H1 (cell line): Measurements from ENCODE around the gene SBF1. TPM values are rescaled to one million over a fixed set of nuclear protein-coding genes. Genes with fewer than 3 reads are reported as not detected.

ENCODE experiments used
- CTCF ChIA-PET: fragments of 300-600 bp; sonication (Branson Sonifier 250); formaldehyde crosslinking; loops from one replicate; lab custom pipeline; 2021; ENCODE audit not compliant: partially characterized antibody; lab: Charles Lee
- POLR2A ChIA-PET: fragments of 300-600 bp; sonication (Branson Sonifier 250); formaldehyde crosslinking; loops from one replicate; lab custom pipeline; 2021; ENCODE audit warnings: inconsistent platforms; ENCODE audit not compliant: partially characterized antibody; lab: Charles Lee
- DNase-seq, 2 experiments: peaks; one replicate each; pipeline versions ENCODE4 v3.0.0 to v3.0.0-alpha.2; 2010 to 2022; ENCODE audit warnings: low spot score in 2 of 2, low read depth in 1 of 2, mixed read lengths in 1 of 2
- FAIRE-seq: peaks from 2 replicates; lab custom pipeline; 2011; peaks lifted over from hg19 to GRCh38; lab: Jason Lieb, UNC
- H2AFZ ChIP-seq: 2 replicates; pipeline ENCODE4 v1.8.1; 2012; ENCODE audit warnings: low read length, inconsistent platforms
- H2AK5ac ChIP-seq: 2 replicates; pipeline ENCODE4 v1.6.1; 2013; ENCODE audit warnings: low read depth, low read length
- H2BK120ac ChIP-seq: replicated peaks from 2 replicates; pipeline ENCODE3; 2013; ENCODE audit warnings: low read depth, low read length, inconsistent platforms
- H2BK12ac ChIP-seq: 2 replicates; pipeline ENCODE4 v1.6.1; 2013; ENCODE audit warnings: low read depth, low read length
- H2BK15ac ChIP-seq: 2 replicates; pipeline ENCODE4 v1.6.1; 2013; ENCODE audit warnings: low read length
- H2BK20ac ChIP-seq: 2 replicates; pipeline ENCODE4 v1.6.1; 2013; ENCODE audit warnings: low read length
- H2BK5ac ChIP-seq: 2 replicates; pipeline ENCODE4 v1.6.1; 2013; ENCODE audit warnings: low read depth, low read length
- H3K14ac ChIP-seq: 2 replicates; pipeline ENCODE4 v1.6.1; 2013; ENCODE audit warnings: inconsistent platforms; ENCODE audit not compliant: insufficient read length
- H3K18ac ChIP-seq: 2 replicates; pipeline ENCODE4 v1.6.1; 2013; ENCODE audit warnings: low read length; ENCODE audit errors: extremely low read depth
- H3K23ac ChIP-seq: 2 replicates; pipeline ENCODE4 v1.6.1; 2013; ENCODE audit warnings: inconsistent platforms; ENCODE audit not compliant: insufficient read length
- H3K23me2 ChIP-seq: 2 replicates; pipeline ENCODE4 v1.6.1; 2013; ENCODE audit warnings: low read depth, low read length
- H3K27ac ChIP-seq: 2 replicates; pipeline ENCODE4 v1.6.1; 2011; ENCODE audit warnings: low read depth, low read length, inconsistent platforms
- H3K27me3 ChIP-seq, 4 experiments: replicated peaks in 1 of 4; 1 replicate in 1 of 4; 2 replicates in 3 of 4; pipeline versions ENCODE4 v1.6.1 to v1.8.1; 2011 to 2013; ENCODE audit warnings: low read length in 3 of 4, mild to moderate bottlenecking in 3 of 4, inconsistent platforms in 2 of 4, mixed read lengths in 2 of 4, moderate library complexity in 1 of 4; ENCODE audit not compliant: control insufficient read depth in 3 of 4, insufficient read depth in 3 of 4; ENCODE audit errors: extremely low read depth in 1 of 4
- H3K36me3 ChIP-seq, 4 experiments: 2 replicates each; pipeline versions ENCODE4 v1.6.1 to v1.8.1; 2011 to 2013; ENCODE audit warnings: mild to moderate bottlenecking in 4 of 4, low read length in 3 of 4, moderate library complexity in 2 of 4, control low read depth in 1 of 4, inconsistent platforms in 1 of 4; ENCODE audit not compliant: insufficient read depth in 4 of 4, control insufficient read depth in 2 of 4
- H3K4ac ChIP-seq: replicated peaks from 2 replicates; pipeline ENCODE3; 2013; ENCODE audit warnings: low read length, low read depth, mixed read lengths, inconsistent platforms; ENCODE audit not compliant: insufficient read length
- H3K4me1 ChIP-seq, 4 experiments: replicated peaks in 1 of 4; 1 replicate in 1 of 4; 2 replicates in 3 of 4; pipeline versions ENCODE4 v1.6.1 to v1.8.1; 2011 to 2013; ENCODE audit warnings: low read length in 3 of 4, inconsistent platforms in 2 of 4, mixed read lengths in 1 of 4; ENCODE audit not compliant: insufficient read depth in 4 of 4, control insufficient read depth in 3 of 4
- H3K4me2 ChIP-seq, 2 experiments: 2 replicates each; pipeline versions ENCODE4 v1.6.1 to v1.8.1; 2011 to 2013; ENCODE audit warnings: low read depth in 2 of 2, low read length in 2 of 2, control low read depth in 1 of 2, inconsistent platforms in 1 of 2, mild to moderate bottlenecking in 1 of 2; ENCODE audit not compliant: insufficient read depth in 1 of 2
- H3K4me3 ChIP-seq, 4 experiments: fragments of 200-600, 300-600 bp in 1 of 4; sonication (generic), shearing (Covaris generic), sonication (Bioruptor Twin) in 1 of 4; 2 replicates each; pipeline versions ENCODE4 v1.5.1 to v1.8.1; 2011 to 2016; ENCODE audit warnings: low read length in 4 of 4, low read depth in 3 of 4, control low read depth in 2 of 4, inconsistent platforms in 2 of 4, mild to moderate bottlenecking in 2 of 4, mixed read lengths in 1 of 4, moderate library complexity in 1 of 4; ENCODE audit not compliant: insufficient read depth in 2 of 4; ENCODE audit errors: extremely low read depth in 1 of 4
- H3K56ac ChIP-seq: replicated peaks from 2 replicates; pipeline ENCODE3; 2013; ENCODE audit warnings: low read depth, mild to moderate bottlenecking, mixed read lengths, low read length, inconsistent platforms; ENCODE audit not compliant: insufficient read length
- H3K79me1 ChIP-seq: 2 replicates; pipeline ENCODE4 v1.6.1; 2013; ENCODE audit warnings: low read depth, low read length, control low read depth
- H3K79me2 ChIP-seq, 2 experiments: 2 replicates each; pipeline versions ENCODE4 v1.6.1 to v1.8.1; 2012 to 2013; ENCODE audit warnings: low read length in 2 of 2, mild to moderate bottlenecking in 2 of 2, inconsistent platforms in 1 of 2; ENCODE audit not compliant: insufficient read depth in 2 of 2, control insufficient read depth in 1 of 2
- H3K9ac ChIP-seq, 4 experiments: replicated peaks in 1 of 4; 1 replicate in 1 of 4; 2 replicates in 3 of 4; pipeline versions ENCODE4 v1.6.1 to v1.8.1; 2011 to 2013; ENCODE audit warnings: low read depth in 3 of 4, low read length in 3 of 4, control low read depth in 2 of 4, mild to moderate bottlenecking in 2 of 4, moderate library complexity in 2 of 4, inconsistent platforms in 1 of 4; ENCODE audit errors: extremely low read depth in 1 of 4
- H3K9me3 ChIP-seq, 2 experiments: 2 replicates each; pipeline versions ENCODE4 v1.6.1 to v1.8.1; 2012 to 2013; ENCODE audit warnings: mild to moderate bottlenecking in 2 of 2, moderate library complexity in 2 of 2, control low read depth in 1 of 2, inconsistent platforms in 1 of 2, low read depth in 1 of 2, low read length in 1 of 2, mixed read lengths in 1 of 2; ENCODE audit not compliant: insufficient read depth in 2 of 2
- H4K20me1 ChIP-seq, 2 experiments: replicated peaks in 1 of 2; 2 replicates each; pipeline versions ENCODE3 to v1.8.1; 2011 to 2013; ENCODE audit warnings: inconsistent platforms in 2 of 2, low read length in 2 of 2, mild to moderate bottlenecking in 1 of 2; ENCODE audit not compliant: insufficient read depth in 2 of 2, control insufficient read depth in 1 of 2
- H4K5ac ChIP-seq: 2 replicates; pipeline ENCODE4 v1.6.1; 2013; ENCODE audit warnings: low read length, low read depth, mixed read lengths, inconsistent platforms; ENCODE audit not compliant: insufficient read length
- H4K8ac ChIP-seq: 2 replicates; pipeline ENCODE4 v1.8.0; 2013; ENCODE audit warnings: mild to moderate bottlenecking, moderate library complexity, low read length, inconsistent platforms; ENCODE audit not compliant: insufficient read depth; ENCODE audit errors: extremely low read depth
- H4K91ac ChIP-seq: replicated peaks from 2 replicates; pipeline ENCODE3; 2013; ENCODE audit warnings: low read length, mixed read lengths, inconsistent platforms; ENCODE audit not compliant: insufficient read length
- BCL11A ChIP-seq, 2 experiments: IDR thresholded peaks; one replicate each; pipeline ENCODE4 v1.6.1; 2011; ENCODE audit warnings: low read depth in 2 of 2, low read length in 2 of 2, mild to moderate bottlenecking in 2 of 2
- CBX8 ChIP-seq: fragments of 300-800, 300-1000 bp; sonication (generic); IDR thresholded peaks from 2 replicates; pipeline ENCODE4 v1.7.1; 2016; ENCODE audit warnings: low read depth, low read length, borderline replicate concordance
- GABPA ChIP-seq: IDR thresholded peaks from 2 replicates; pipeline ENCODE4 v1.6.1; 2011; ENCODE audit warnings: mild to moderate bottlenecking, low read length, moderate library complexity, borderline replicate concordance; ENCODE audit not compliant: insufficient read depth
- GTF2F1 ChIP-seq: IDR thresholded peaks from 2 replicates; pipeline ENCODE4 v1.6.1; 2012; ENCODE audit warnings: low read depth, low read length, improper control_type of control experiment, borderline replicate concordance
- HDAC6 ChIP-seq: IDR thresholded peaks from one replicate; pipeline ENCODE4 v1.7.1; 2012; ENCODE audit warnings: low read depth, mild to moderate bottlenecking, inconsistent platforms, low read length, moderate library complexity
- JUND ChIP-seq: IDR thresholded peaks from 2 replicates; pipeline ENCODE4 v1.6.1; 2011; ENCODE audit warnings: mild to moderate bottlenecking, improper control_type of control experiment, low read length
- KDM4A ChIP-seq: IDR thresholded peaks from one replicate; pipeline ENCODE4 v1.7.1; 2012; ENCODE audit warnings: low read depth, mild to moderate bottlenecking, moderate library complexity, low read length, inconsistent platforms; ENCODE audit not compliant: severe bottlenecking
- POLR2A ChIP-seq, 2 experiments: IDR thresholded peaks; 1 replicate in 1 of 2; 2 replicates in 1 of 2; pipeline ENCODE4 v1.6.1; 2011; ENCODE audit warnings: low read depth in 2 of 2, low read length in 2 of 2, mild to moderate bottlenecking in 2 of 2; ENCODE audit errors: control extremely low read depth in 1 of 2
- POLR2AphosphoS5 ChIP-seq: IDR thresholded peaks from 2 replicates; pipeline ENCODE4 v1.6.1; 2011; ENCODE audit warnings: low read depth, low read length
- POU5F1 ChIP-seq: IDR thresholded peaks from 2 replicates; pipeline ENCODE4 v1.6.1; 2011; ENCODE audit warnings: low read depth, mild to moderate bottlenecking, low read length, moderate library complexity
- RAD21 ChIP-seq, 2 experiments: IDR thresholded peaks in 1 of 2; conservative IDR thresholded peaks in 1 of 2; 2 replicates each; pipeline ENCODE4 v1.6.1; 2011; ENCODE audit warnings: low read depth in 2 of 2, low read length in 2 of 2, improper control_type of control experiment in 1 of 2, inconsistent platforms in 1 of 2, mild to moderate bottlenecking in 1 of 2, moderate library complexity in 1 of 2
- RXRA ChIP-seq: IDR thresholded peaks from 2 replicates; pipeline ENCODE4 v1.6.1; 2011; ENCODE audit warnings: low read depth, mild to moderate bottlenecking, low read length, moderate library complexity; ENCODE audit not compliant: insufficient read depth
- SIX5 ChIP-seq: IDR thresholded peaks from 2 replicates; pipeline ENCODE4 v1.6.1; 2011; ENCODE audit warnings: mild to moderate bottlenecking, low read depth, low read length
- TCF12 ChIP-seq: IDR thresholded peaks from 2 replicates; pipeline ENCODE4 v1.6.1; 2011; ENCODE audit warnings: low read depth, mild to moderate bottlenecking, low read length
- WGBS, 2 experiments: shearing (Covaris generic) in 1 of 2; methylation state at CpG; one replicate each; pipeline versions ENCODE4 v1.1.6 to v1.1.7; 2013 to 2015; ENCODE audit warnings: low lambda C conversion rate in 2 of 2, mixed read lengths in 2 of 2, inconsistent platforms in 1 of 2, low coverage in 1 of 2, missing lambda C conversion rate in 1 of 2; ENCODE audit not compliant: insufficient replicate concordance in 2 of 2, insufficient coverage in 1 of 2, insufficient read length in 1 of 2; ENCODE audit errors: extremely low coverage in 1 of 2, missing lambda C conversion rate in 1 of 2; 5-methylcytosine and 5-hydroxymethylcytosine counted together
- polyA plus RNA-seq, 7 experiments: library from polyadenylated mRNA; depleted of rRNA in 3 of 7; stranded (reverse) in 5 of 7; unstranded in 2 of 7; fragments of >200 nt in 5 of 7; fragments of 200-250 nt in 2 of 7; gene quantifications; 1 replicate in 5 of 7; 2 replicates in 1 of 7; 4 replicates in 1 of 7; pipeline versions ENCODE4 v1.2.1 to v1.2.3, GENCODE V29; 2011 to 2013; ENCODE audit warnings: missing spikeins in 2 of 7, mixed read lengths in 2 of 7
- total RNA-seq: library from RNA; stranded (reverse); fragmentation: NEBNext Ultra II Directional; extraction: Animal tissue kit (Norgen Biotek cat#: 25700); gene quantifications from 2 replicates; pipeline ENCODE4 v1.2.1, GENCODE V29; 2021

The SBF1 gene
- total and polyA plus RNA-seq, 2 of the 8 experiments (the other 6 are each of a cell fraction or from before 2014, with no cell fraction given), result 29.1 to 71.5 TPM

DNA sequence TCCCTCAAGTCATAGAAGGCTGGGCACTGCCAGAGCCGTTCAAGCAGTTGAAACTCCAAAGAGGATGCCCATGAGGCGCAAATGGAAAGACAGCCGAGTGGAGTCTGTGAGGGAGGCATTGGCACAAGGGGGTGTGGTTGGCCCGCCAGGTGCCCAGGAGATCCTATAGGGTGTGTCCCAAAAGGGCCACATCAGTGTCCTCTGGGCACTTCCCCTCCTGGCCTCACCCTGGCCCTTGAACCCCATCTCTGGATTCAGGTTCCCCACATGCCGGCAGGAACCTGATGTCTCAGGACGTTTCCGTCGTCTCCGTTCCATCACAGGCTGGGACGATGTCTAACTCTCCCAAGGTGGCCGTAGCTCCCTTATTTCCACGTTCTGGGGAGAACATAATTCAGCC lies 54.3 kb downstream of the SBF1 start:
- no peak overlapping the region for H3K9ac ChIP-seq
- no peak overlapping the region for H4K8ac ChIP-seq
- H2BK12ac ChIP-seq, result no peak overlapping the region
- H2AFZ ChIP-seq, result no peak overlapping the region
- no peak overlapping the region for H3K56ac ChIP-seq
- no peak overlapping the region for H4K91ac ChIP-seq
- peaks cover 0 to 9% of the 10 kb centered on the region in 2 experiments for H4K20me1 ChIP-seq
- H3K79me2 ChIP-seq, result no peaks in the 10 kb centered on the region
- no peak overlapping the region for H2AK5ac ChIP-seq
- H3K9me3 ChIP-seq, result no peaks in the 10 kb centered on the region
- no peak overlapping the region for H3K27ac ChIP-seq
- no peak overlapping the region for H4K5ac ChIP-seq
- no peak overlapping the region for H2BK120ac ChIP-seq
- no peak overlapping the region for H2BK5ac ChIP-seq
- no peak overlapping the region for H2BK15ac ChIP-seq
- H3K4me2 ChIP-seq, result no peak overlapping the region
- H3K18ac ChIP-seq, result no peak overlapping the region
- H3K23ac ChIP-seq, result no peak overlapping the region
- no peaks in the 10 kb centered on the region for H3K4me1 ChIP-seq
- ChIA-PET POLR2A (interaction anchor here (2.0 kb wide), 1 partner anchor 11 kb away, joined by 5 read pairs; no protein-coding TSS in a partner anchor), CTCF (interaction anchor here (1.4 to 3.1 kb wide), 2 partner anchors 18 to 21 kb away, joined by 4 to 10 read pairs; no protein-coding TSS in a partner anchor)
- WGBS, 2 experiments, result 90% methylated on average over 12 of the region's 12 CpGs; no CpG with 5 or more reads in 1 of the 2 experiments
- FAIRE-seq (no peak), DNase-seq (no peak)
- H3K27me3 ChIP-seq, result no peaks in the 10 kb centered on the region
- H3K14ac ChIP-seq, result no peak overlapping the region
- no peak overlapping the region for H3K4me3 ChIP-seq
- no peaks in the 10 kb centered on the region for H3K79me1 ChIP-seq
- H3K4ac ChIP-seq, result no peak overlapping the region
- H3K36me3 ChIP-seq, result peaks cover 12 to 49% (median 45%) of the 10 kb centered on the region in 4 experiments
- no peak overlapping the region for H2BK20ac ChIP-seq
- H3K23me2 ChIP-seq, result no peaks in the 10 kb centered on the region
- TF ChIP-seq SIX5, result no peak
- no peak for TF ChIP-seq HDAC6
- no peak for TF ChIP-seq POLR2AphosphoS5
- no peak for TF ChIP-seq TCF12
- no peak for TF ChIP-seq RAD21 (IDR thresholded peaks at IDR 0.05 in 1 of 2, conservative IDR thresholded peaks at IDR 0.05 in 1 of 2; ENCODE audit: low read depth in 2 of 2, low read length in 2 of 2)
- no peak for TF ChIP-seq POU5F1
- TF ChIP-seq BCL11A (IDR thresholded peaks at IDR 0.05; ENCODE audit: low read depth in 2 of 2, low read length in 2 of 2), result no peak
- TF ChIP-seq GABPA, result no peak
- no peak for TF ChIP-seq RXRA
- TF ChIP-seq GTF2F1, result no peak
- TF ChIP-seq KDM4A, result no peak
- no peak for TF ChIP-seq POLR2A (IDR thresholded peaks at IDR 0.05; ENCODE audit: control extremely low read depth in 1 of 2, low read depth in 2 of 2, low read length in 2 of 2)
- no peak for TF ChIP-seq JUND
- TF ChIP-seq CBX8, result no peak
